RKO (cell line): ENCODE measurements around the gene ZNF416.

ENCODE experiments used
- DNase-seq: peaks from one replicate; pipeline ENCODE4 v3.0.0-alpha.2; 2016; ENCODE audit warnings: low spot score

ZNF416 gene

DNA sequence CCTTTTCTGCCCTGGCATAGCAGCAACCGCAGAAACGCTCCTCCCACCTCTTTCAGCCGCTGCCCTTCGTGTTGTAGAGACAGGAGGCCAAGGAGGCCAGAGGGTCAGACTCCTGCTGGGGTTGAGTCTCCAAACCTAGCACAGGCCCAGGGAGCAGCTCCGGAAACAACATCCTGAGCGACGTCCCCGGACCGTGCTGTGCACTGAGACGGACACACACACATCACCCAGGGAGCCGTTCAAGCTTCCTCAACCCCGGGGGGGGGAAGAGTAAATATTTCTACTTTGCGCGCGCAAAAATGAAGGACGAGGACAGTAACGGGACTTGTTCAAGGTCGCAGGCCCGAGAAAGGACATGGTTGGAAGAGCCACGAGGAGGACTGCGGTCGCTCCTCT lies 19.7 kb downstream of the ZNF416 start:
- DNase-seq, result peak; percentile 24

DNA sequence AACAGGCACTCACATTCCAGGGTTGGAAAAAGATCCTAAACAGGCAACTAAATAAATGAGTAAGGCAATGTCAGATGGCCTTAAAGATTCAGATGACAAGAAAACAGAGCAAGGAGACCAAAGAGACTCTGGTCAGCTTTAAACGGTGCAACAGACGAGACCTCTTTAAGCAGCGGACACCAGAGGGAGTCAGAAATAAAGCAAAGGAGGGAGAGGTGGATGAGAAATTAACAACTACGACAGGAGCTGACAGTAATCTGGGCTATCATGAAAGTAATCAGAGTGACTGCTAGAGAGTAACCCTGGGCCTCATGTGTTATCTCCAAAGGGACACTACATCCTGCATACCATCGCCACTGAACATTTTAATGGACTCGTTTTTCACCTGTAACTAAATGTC lies 20.2 kb downstream of the ZNF416 start:
- DNase-seq, result peak; percentile 50

DNA sequence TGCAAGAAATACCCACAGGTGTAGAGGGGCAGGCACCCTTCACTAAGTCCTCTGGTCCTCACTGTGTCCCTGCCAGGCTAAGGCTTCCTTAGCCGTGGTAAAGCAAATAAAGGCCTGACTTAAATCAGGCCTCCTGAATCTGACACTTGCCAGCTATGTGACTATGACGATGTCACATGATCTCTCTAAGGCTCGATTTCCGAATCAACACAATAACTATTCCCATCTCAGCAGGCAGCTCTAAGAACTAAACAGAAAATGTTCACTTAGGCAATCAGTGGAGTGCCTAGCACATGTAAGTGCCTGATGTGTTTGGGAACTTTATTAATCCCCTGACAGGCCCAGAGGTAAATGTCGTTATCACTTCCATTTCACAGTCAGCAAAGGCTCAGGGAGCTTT lies 21.1 kb downstream of the ZNF416 start:
- DNase-seq, result no peak

DNA sequence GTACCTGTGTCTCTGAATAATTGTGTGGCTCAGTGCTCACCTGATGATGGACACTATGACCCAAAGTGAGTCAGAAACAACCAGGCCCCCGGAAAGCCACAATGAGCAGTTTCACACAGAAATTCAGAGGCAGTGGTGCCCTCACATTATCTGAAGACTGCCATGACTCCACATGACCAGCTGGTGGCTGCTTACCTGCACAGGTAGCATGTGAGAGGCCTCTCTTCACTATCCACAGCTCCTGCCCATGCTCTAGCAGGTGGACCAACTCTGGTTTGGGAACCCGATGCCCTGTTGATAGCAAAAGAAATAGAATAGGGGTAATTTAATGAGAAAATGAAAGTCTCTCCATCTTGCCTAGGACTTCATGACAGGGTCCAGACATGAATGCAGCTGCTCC lies 26.3 kb downstream of the ZNF416 start:
- DNase-seq, result no peak

DNA sequence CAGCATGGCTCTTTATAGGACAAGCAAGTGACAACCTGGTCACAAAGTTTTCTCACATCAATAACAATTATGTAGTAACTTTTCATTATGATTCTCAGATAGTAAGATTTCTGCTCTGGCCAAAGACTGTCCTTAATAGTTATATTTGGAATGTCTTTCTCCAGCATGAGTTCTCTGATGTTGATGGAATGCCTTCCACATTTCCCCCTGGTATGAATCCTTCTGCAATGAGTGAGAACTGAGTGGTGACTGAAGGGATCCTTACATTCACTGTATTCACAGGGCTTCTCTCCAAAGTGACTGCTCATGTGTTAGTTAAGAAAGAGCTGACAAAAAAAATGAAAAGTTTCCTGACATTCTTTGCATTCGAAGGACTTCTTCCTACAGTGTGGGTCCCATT lies 32.2 kb downstream of the ZNF416 start:
- DNase-seq, result no peak

DNA sequence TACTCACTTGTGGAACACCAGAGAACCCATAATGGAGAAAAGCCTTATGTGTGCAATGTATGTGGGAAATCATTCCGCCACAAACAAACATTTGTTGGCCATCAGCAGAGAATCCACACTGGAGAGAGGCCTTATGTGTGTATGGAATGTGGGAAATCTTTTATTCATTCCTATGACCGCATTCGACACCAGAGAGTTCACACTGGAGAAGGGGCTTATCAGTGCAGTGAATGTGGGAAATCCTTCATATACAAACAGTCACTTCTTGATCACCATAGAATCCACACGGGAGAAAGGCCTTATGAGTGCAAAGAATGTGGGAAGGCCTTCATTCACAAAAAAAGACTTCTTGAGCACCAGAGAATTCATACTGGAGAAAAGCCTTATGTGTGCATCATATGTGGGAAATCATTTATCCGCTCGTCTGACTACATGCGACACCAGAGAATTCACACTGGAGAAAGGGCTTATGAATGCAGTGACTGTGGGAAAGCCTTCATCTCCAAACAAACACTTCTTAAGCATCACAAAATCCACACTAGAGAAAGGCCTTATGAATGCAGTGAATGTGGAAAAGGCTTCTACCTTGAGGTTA lies 40.7 kb downstream of the ZNF416 start:
- no peak for DNase-seq

DNA sequence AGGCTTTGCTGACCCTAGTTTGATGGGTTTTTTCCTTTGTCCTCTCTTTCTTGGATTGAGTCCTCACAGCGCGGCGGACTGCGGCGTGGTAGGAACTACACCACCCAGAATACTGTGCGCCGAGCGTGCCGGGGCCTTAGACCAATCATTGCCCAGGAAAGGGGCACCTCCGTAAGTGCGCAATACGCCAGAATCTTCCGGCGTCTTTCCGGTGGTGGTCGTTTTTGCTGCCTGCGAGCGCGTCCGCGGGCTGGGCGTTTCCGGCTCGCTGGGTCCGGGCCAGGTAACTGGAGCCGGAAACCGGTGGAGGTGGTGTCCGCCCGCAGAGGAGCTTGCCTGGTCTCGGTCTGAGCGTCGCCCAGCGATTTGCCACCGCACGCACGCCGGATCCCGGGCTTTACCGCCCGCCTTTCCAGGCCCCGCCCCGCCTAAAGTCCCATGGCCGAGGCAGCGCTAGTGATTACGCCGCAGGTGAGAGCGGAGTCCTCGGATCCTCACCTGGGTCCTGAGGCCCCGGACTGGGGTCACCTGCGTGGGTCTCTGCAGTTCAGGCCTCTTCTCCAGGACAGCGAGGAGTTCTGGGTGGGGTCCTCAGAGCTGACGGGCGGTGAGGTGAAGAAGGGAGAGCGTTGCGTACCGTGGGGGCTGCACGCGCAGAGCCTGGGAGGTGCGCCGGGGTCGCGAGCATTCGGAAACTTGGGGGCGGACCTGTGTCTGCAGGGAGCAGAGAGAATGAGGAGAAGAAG lies 51.4 kb downstream of the ZNF416 start, which contains the start of gene ZNF549:
TSS of gene ZNF549 (plus strand) at position 221 of the 746 bp plus-strand sequence. CDS start at position 439, 218 bp downstream.
- no peak for DNase-seq
